ELR (cell line): ENCODE data around the gene UPK3B.
A peak's percentile ranks its signal among the peaks of the same experiment; 100 is the strongest.
"Not testable (repeated sequence)": the region's sequence is repeated elsewhere in the genome, so short reads cannot be mapped to it uniquely, and the experiment has no call there.

Source experiments
- DNase-seq: peaks from one replicate; pipeline ENCODE4 v3.0.0-alpha.2; 2015; ENCODE audit warnings: low read depth

The UPK3B gene

GRCh38 chr7:76492139-76492538 is 18.2 kb upstream of the UPK3B start:
- not testable (repeated sequence) for DNase-seq

GRCh38 chr7:76495717-76496116 is 14.6 kb upstream of the UPK3B start:
- DNase-seq = not testable (repeated sequence)

GRCh38 chr7:76497918-76498582 is 12.3 kb upstream of the UPK3B start:
- not testable (repeated sequence) for DNase-seq

GRCh38 chr7:76498583-76499200 is 11.7 kb upstream of the UPK3B start:
- not testable (repeated sequence) for DNase-seq

GRCh38 chr7:76499201-76499923 is 11.0 kb upstream of the UPK3B start:
- not testable (repeated sequence) for DNase-seq

- not testable (repeated sequence) for DNase-seq
Observed at GRCh38 chr7:76499924-76500241, 10.5 kb upstream of the UPK3B start.

- DNase-seq = not testable (repeated sequence)
Observed at GRCh38 chr7:76502224-76502623, 8.1 kb upstream of the UPK3B start.

GRCh38 chr7:76502836-76503235 is 7.5 kb upstream of the UPK3B start:
- not testable (repeated sequence) for DNase-seq

GRCh38 chr7:76503244-76503643 is 7.1 kb upstream of the UPK3B start:
- not testable (repeated sequence) for DNase-seq

GRCh38 chr7:76504351-76505167 is 5.8 kb upstream of the UPK3B start:
- DNase-seq = not testable (repeated sequence)

- no peak for DNase-seq
Observed at GRCh38 chr7:76505168-76506080, 4.9 kb upstream of the UPK3B start.

- DNase-seq = no peak
Observed at GRCh38 chr7:76506081-76506440, 4.3 kb upstream of the UPK3B start.

- DNase-seq = not testable (repeated sequence)
Observed at GRCh38 chr7:76506643-76507042, 3.7 kb upstream of the UPK3B start.

- no peak for DNase-seq
Observed at GRCh38 chr7:76507723-76508406, 2.5 kb upstream of the UPK3B start.

- DNase-seq = not testable (repeated sequence)
Observed at GRCh38 chr7:76511200-76511910, 1.0 kb downstream of the UPK3B start.

GRCh38 chr7:76511911-76512885 is 1.8 kb downstream of the UPK3B start:
- not testable (repeated sequence) for DNase-seq

GRCh38 chr7:76512941-76513816 is 2.8 kb downstream of the UPK3B start:
- peak; percentile 45 for DNase-seq
